Measurements from ENCODE around the gene SLC25A4. TPM values are rescaled to one million over a fixed set of nuclear protein-coding genes. Genes with fewer than 3 reads are reported as not detected.
A peak's percentile ranks its signal among the peaks of the same experiment; 100 is the strongest.
"Not testable (repeated sequence)": the region's sequence is repeated elsewhere in the genome, so short reads cannot be mapped to it uniquely, and the experiment has no call there.

SLC25A4 gene
- total RNA-seq, 1 experiment from 2014 or later = 12.8 TPM

- no peak for DNase-seq (ENCODE audit: low spot score)
Measured at GRCh38 chr4:185179488-185179887, 36.4 kb downstream of the SLC25A4 start.

- DNase-seq (ENCODE audit: low spot score) = no peak
Measured at GRCh38 chr4:185182239-185182638, 39.2 kb downstream of the SLC25A4 start.

- DNase-seq (ENCODE audit: low spot score) = peak; percentile 78
Measured at GRCh38 chr4:185183622-185184281, 40.7 kb downstream of the SLC25A4 start.

DNA sequence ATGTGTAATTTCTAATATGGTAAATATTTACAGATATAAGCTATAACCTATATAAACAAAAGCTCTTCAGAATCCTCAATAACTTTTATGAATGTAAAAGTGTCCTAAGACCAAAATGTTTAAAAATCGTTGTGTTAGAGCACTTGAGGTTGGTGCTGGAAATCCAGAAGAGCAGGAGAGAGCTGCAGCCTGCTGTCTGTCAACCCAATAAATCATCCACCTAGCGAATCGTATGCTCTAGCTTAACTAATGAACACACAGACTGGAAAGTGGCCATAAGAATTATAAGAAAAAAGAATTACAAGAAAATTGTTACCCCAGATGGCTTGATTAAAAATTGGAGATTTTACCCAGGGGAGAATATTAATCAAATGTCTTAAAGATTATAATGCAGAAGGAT lies 43.7 kb downstream of the SLC25A4 start:
- no peak for DNase-seq (ENCODE audit: low spot score)

- no peak for DNase-seq (ENCODE audit: low spot score)
Measured at GRCh38 chr4:185189606-185190305, 46.7 kb downstream of the SLC25A4 start.

- DNase-seq (ENCODE audit: low spot score) = no peak
Measured at GRCh38 chr4:185190306-185190856, 47.3 kb downstream of the SLC25A4 start.

- no peak for DNase-seq (ENCODE audit: low spot score)
Measured at GRCh38 chr4:185192059-185192458, 49.0 kb downstream of the SLC25A4 start.

GRCh38 chr4:185194924-185195888 lies 52.1 kb downstream of the SLC25A4 start:
- DNase-seq (ENCODE audit: low spot score) = no peak

DNA sequence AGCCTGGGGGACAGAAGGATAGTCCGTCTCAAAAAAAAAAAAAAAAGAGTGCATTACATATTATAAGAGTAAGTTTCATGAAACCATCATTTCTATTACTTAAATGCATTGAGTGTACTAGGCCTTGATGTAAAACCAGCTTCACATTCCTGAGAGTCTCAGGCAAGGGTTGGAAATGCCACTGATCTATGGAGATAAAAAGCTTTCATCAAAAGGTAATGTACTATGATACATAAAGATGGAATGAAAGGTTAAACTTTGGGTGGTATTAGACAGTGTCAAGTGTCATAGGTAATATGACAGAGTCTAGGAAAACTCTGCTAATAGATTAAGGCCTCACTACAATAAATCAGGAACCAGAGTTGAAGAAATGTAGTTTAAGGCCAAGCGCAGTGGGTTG lies 53.4 kb downstream of the SLC25A4 start:
- no peak for DNase-seq (ENCODE audit: low spot score)

- DNase-seq (ENCODE audit: low spot score) = not testable (repeated sequence)
Measured at GRCh38 chr4:185198189-185198588, 55.1 kb downstream of the SLC25A4 start.

Other genes with a start within 250 kb of the SLC25A4 start
- gene HELT, start 124.8 kb upstream of the SLC25A4 start, total RNA-seq (2014; rRNA removed; shearing (Covaris generic)) = not detected in 2 replicates
- 17.6 and 27.7 TPM in 2 replicates for gene CFAP97, start 60.7 kb downstream of the SLC25A4 start, total RNA-seq (2014; rRNA removed; shearing (Covaris generic))
- 8.3 and 8.8 TPM in 2 replicates for gene SNX25, start 66.3 kb downstream of the SLC25A4 start, total RNA-seq (2014; rRNA removed; shearing (Covaris generic))